Transverse colon (tissue), 4 donors: Measurements from ENCODE around the gene CCNC. TPM values are rescaled to one million over a fixed set of nuclear protein-coding genes. Genes with fewer than 3 reads are reported as not detected.

Experiments used
- DNase-seq: peaks from one replicate; pipeline ENCODE4 v3.0.0-alpha.2; 2019
- H3K27ac ChIP-seq, 4 donors: fragments of 200-600 bp; sonication (generic); 2 replicates each; pipeline ENCODE4 v1.5.1; 2016 to 2018; ENCODE audit warnings: inconsistent platforms in 4 of 4
- H3K27me3 ChIP-seq: fragments of 200-600 bp; sonication (generic); 2 replicates; pipeline ENCODE4 v1.5.1; 2017; ENCODE audit warnings: inconsistent platforms
- H3K36me3 ChIP-seq, 4 donors: fragments of 200-600 bp; sonication (generic); 2 replicates each; pipeline ENCODE4 v1.5.1; 2017 to 2019; ENCODE audit warnings: inconsistent platforms in 4 of 4
- H3K4me1 ChIP-seq, 4 donors: fragments of 200-600 bp; sonication (generic); 2 replicates each; pipeline ENCODE4 v1.5.1; 2017 to 2020; ENCODE audit warnings: inconsistent platforms in 4 of 4
- H3K4me3 ChIP-seq, 4 donors: fragments of 200-600 bp; sonication (generic); 1 replicate in 1 of 4; 2 replicates in 3 of 4; pipeline versions ENCODE4 v1.5.1 to v1.6.1; 2017 to 2019; ENCODE audit warnings: inconsistent platforms in 4 of 4
- H3K9me3 ChIP-seq, 2 donors: fragments of 200-600 bp; sonication (generic); 2 replicates each; pipeline ENCODE4 v1.5.1; 2017 to 2019; ENCODE audit warnings: inconsistent platforms in 2 of 2
- EP300 ChIP-seq: sonication (generic); formaldehyde crosslinking; IDR thresholded peaks from one replicate; pipeline ENCODE4 v1.6.1; 2017; ENCODE audit warnings: antibody characterized with exemption, low read depth
- POLR2A ChIP-seq: fragments of 450-650 bp; IDR thresholded peaks from one replicate; pipeline ENCODE4 v1.6.1; 2016; ENCODE audit warnings: antibody characterized with exemption, mild to moderate bottlenecking, moderate library complexity
- POLR2AphosphoS5 ChIP-seq, 3 donors: sonication (generic); formaldehyde crosslinking; IDR thresholded peaks; one replicate each; pipeline ENCODE4 v1.6.1; 2016; ENCODE audit warnings: antibody characterized with exemption in 3 of 3
- WGBS, 2 donors: methylation state at CpG; one replicate each; pipeline ENCODE4 v1.1.5; 2018; ENCODE audit warnings: low coverage in 1 of 2; 5-methylcytosine and 5-hydroxymethylcytosine counted together
- in situ Hi-C, 4 donors: fragments of 200-750 bp; cut with MboI; loops; one replicate each; pipeline versions ENCODE4 v1.15.0 to v1.15.1; 2017; ENCODE audit warnings: low sequenced_read_pairs in 3 of 4, low pct_ligation_motif_present in 1 of 4, low pct_unique_long_range_greater_than_20kb in 1 of 4
- intact Hi-C: fragments of 100-400 bp; cut with DNase I; formaldehyde crosslinking; loops from one replicate; pipeline ENCODE4 v1.15.1; 2023; ENCODE audit warnings: low total_unique reads
- total RNA-seq, 4 donors: library from RNA; depleted of rRNA; stranded (reverse); fragments of >200 nt; gene quantifications; one replicate each; pipeline ENCODE4 v1.1.0, GENCODE V29; 2016
- TF ChIP-seq, protein P1 (sequence below), 5 experiments: fragments of 200-600 bp in 3 of 5; fragments of 450-650 bp in 2 of 5; sonication (generic) in 3 of 5; IDR thresholded peaks; 1 replicate in 2 of 5; 2 replicates in 3 of 5; pipeline ENCODE4 v1.5.1; 2016 to 2017; ENCODE audit warnings: antibody characterized with exemption in 5 of 5, inconsistent platforms in 3 of 5, mild to moderate bottlenecking in 2 of 5, moderate library complexity in 1 of 5

The CCNC gene
- total RNA-seq, 4 donors from 2014 or later: 47.0 to 104 (median 63.6) TPM

DNA sequence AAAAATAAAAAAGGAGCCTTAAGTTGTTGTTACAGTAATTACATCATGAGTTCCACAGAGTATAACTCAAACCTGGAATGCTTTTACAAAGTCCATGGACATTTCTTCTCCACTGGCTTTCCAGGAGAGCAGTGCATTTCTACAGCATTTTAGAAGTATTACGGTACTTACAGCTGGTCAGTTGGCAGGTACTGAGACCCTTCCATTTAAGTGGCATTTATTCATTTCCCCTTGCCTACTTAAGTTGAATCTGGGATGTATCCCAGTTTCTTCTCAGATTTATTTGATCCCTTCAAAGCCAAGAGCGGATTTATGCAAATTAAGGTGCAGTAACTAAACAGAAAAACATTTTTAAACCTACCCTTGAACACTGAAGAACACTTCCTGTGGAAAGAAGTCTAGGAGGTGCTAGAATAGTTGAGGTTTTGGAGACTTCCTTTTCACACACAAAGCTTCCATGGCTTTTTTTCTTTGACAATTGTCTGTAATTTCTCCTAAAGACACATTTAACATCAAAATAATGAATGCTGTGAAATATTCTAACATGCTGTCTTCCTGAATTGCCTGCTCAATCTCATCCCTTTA, 41.5 kb upstream of the CCNC start:
- in situ Hi-C loops: no loop called here
- DNase-seq: no peak
- no peaks in the 10 kb centered on the region for H3K9me3 ChIP-seq
- H3K36me3 ChIP-seq: no peaks in the 10 kb centered on the region
- TF ChIP-seq EP300 (no peak), POLR2AphosphoS5 (IDR thresholded peaks at IDR 0.05) (no peak), POLR2A (no peak)
- TF ChIP-seq, protein P1, sequence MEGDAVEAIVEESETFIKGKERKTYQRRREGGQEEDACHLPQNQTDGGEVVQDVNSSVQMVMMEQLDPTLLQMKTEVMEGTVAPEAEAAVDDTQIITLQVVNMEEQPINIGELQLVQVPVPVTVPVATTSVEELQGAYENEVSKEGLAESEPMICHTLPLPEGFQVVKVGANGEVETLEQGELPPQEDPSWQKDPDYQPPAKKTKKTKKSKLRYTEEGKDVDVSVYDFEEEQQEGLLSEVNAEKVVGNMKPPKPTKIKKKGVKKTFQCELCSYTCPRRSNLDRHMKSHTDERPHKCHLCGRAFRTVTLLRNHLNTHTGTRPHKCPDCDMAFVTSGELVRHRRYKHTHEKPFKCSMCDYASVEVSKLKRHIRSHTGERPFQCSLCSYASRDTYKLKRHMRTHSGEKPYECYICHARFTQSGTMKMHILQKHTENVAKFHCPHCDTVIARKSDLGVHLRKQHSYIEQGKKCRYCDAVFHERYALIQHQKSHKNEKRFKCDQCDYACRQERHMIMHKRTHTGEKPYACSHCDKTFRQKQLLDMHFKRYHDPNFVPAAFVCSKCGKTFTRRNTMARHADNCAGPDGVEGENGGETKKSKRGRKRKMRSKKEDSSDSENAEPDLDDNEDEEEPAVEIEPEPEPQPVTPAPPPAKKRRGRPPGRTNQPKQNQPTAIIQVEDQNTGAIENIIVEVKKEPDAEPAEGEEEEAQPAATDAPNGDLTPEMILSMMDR (IDR thresholded peaks at IDR 0.05): no peak
- 32 to 35% methylated on average over 2 of the region's 2 CpGs for WGBS, 2 donors
- H3K27ac ChIP-seq: no peak overlapping the region
- H3K27me3 ChIP-seq: peaks cover 100% of the 10 kb centered on the region
- H3K4me1 ChIP-seq: peaks cover 10 to 28% (median 23%) of the 10 kb centered on the region in 4 donors
- intact Hi-C loops: no loop called here
- no peak overlapping the region for H3K4me3 ChIP-seq

DNA sequence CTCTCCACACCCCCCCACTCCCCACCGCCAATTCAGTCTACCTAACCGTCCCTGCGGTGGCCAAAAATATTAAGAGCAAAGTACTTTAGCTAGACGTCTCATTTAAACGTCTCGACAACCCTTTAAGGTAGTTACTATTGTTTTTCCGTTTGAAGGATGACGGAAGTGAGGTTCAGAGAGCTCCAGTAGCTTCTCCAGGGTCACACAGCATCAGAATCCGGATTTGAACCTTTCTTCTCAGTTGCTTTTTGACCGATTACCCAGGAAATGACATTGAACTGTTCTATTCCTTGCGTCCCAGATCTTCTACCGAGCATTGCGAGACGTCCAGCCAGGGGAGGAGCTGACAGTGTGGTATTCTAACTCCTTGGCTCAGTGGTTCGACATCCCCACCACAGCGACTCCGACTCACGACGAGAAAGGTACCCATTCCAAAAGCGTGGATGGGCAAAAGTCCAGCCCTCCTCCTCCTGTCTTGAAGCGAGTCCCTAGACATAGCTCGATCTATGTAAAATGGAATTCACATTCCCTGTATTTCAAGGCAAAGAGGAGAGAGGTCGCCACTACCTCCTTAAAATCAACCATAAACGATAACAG, 40.5 kb upstream of the CCNC start:
- no peaks in the 10 kb centered on the region for H3K36me3 ChIP-seq
- in situ Hi-C loops: no loop called here
- WGBS, 2 donors: 24 to 25% methylated on average over 2 to 24 of the region's 24 CpGs
- no peak for DNase-seq
- no peak for TF ChIP-seq POLR2AphosphoS5 (IDR thresholded peaks at IDR 0.05)
- TF ChIP-seq EP300: no peak
- TF ChIP-seq POLR2A: no peak
- TF ChIP-seq, protein P1 (IDR thresholded peaks at IDR 0.05): no peak
- intact Hi-C loops: no loop called here
- H3K27me3 ChIP-seq: peaks cover 100% of the 10 kb centered on the region
- no peaks in the 10 kb centered on the region for H3K9me3 ChIP-seq
- peaks cover 2 to 25% (median 20%) of the 10 kb centered on the region in 4 donors for H3K4me1 ChIP-seq
- H3K4me3 ChIP-seq: no peak overlapping the region
- H3K27ac ChIP-seq: no peak overlapping the region

DNA sequence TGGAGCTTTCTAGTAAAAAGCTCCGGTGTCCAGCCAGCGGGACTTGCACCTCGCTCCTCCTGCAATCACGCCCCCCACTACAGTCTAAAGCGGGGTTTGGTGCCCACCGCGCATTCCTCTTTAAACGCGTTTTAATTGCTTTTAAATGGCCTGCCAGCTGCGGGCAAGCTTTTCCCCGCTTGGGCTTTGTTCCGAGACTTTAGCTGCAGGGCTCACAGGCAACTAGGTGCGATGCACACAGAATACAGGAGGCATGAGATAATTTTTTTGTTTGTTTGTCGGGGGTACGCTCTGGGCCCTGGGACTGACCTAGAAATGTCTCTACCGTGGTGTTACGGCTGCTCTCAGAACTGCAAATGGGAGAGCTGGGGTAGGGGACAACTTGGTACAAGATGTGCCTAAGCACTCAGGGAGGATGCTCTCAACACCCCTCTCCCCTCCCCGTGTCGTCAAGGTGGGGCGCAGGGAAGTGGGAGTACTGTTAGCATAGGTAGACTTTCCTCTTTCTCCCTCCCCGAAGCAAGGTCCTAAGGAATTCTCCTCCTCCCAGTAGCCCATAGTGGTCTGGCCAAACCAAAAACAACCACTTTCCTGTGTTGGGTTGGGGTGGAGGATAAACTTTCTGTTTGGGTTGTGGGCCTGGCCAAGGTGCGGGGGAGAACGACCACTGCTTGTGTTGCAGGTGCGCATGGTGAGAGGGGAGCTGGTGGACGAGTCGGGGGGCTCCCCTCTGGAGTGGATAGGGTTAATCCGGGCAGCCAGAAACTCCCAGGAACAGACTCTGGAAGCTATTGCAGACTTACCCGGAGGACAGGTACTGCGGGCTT, 39.8 kb upstream of the CCNC start:
- TF ChIP-seq POLR2A (no peak), EP300 (no peak), POLR2AphosphoS5 (IDR thresholded peaks at IDR 0.05) (no peak)
- TF ChIP-seq, protein P1 (IDR thresholded peaks at IDR 0.05): no peak
- intact Hi-C loops (no loop called here), in situ Hi-C loops (no loop called here)
- 15% methylated on average over 29 of the region's 29 CpGs; no CpG with 5 or more reads in 1 of the 2 donors for WGBS, 2 donors
- Histone ChIP-seq H3K4me1 (peaks cover 4 to 25% (median 20%) of the 10 kb centered on the region in 4 donors), H3K4me3 (no peak overlapping the region), H3K27me3 (peaks cover 100% of the 10 kb centered on the region), H3K27ac (no peak overlapping the region), H3K36me3 (no peaks in the 10 kb centered on the region), H3K9me3 (no peaks in the 10 kb centered on the region)
- DNase-seq: no peak

DNA sequence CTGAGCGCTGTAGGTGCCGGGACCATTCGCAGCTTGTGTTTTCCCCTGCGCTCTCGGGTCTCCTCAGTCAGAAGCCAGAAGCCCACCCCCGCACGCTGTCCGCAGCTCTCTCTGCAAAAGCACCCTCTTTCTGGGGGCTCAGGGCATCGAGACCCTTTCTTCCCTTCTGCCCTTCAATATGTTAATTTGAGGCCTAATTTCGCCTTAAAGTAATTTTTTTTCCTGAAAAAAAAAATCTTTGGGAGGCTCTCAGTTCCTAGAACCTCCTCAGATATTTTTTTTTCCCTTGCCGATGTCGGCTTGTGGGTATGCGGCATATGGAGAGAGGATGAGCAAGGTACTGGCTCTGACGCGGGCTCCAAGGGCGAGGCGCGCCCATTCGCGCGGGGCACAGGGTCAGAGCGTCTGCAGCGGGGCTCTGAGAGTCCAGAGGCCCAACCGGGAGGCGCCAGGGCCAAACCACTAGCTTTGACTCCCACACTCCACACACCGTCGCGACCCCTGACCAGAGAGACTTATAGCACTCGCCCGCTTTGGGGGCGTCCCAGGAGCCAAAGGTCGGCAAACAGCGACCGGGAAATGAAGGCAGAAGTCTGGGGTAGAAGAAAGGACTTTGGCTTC, 39.1 kb upstream of the CCNC start:
- DNase-seq: no peak
- H3K27me3 ChIP-seq: peaks cover 100% of the 10 kb centered on the region
- H3K4me3 ChIP-seq: no peak overlapping the region
- intact Hi-C loops (no loop called here), in situ Hi-C loops (no loop called here)
- no peaks in the 10 kb centered on the region for H3K36me3 ChIP-seq
- peaks cover 4 to 26% (median 21%) of the 10 kb centered on the region in 4 donors for H3K4me1 ChIP-seq
- no peak overlapping the region for H3K27ac ChIP-seq
- no peaks in the 10 kb centered on the region for H3K9me3 ChIP-seq
- WGBS, 2 donors: 17% methylated on average over 33 of the region's 34 CpGs; no CpG with 5 or more reads in 1 of the 2 donors
- TF ChIP-seq POLR2A (no peak), POLR2AphosphoS5 (IDR thresholded peaks at IDR 0.05) (no peak), EP300 (no peak)
- TF ChIP-seq, protein P1 (IDR thresholded peaks at IDR 0.05): no peak
